ENCODE results near the gene LBHD2.
"Not testable (repeated sequence)": the region's sequence is repeated elsewhere in the genome, so short reads cannot be mapped to it uniquely, and the experiment has no call there.

LBHD2 gene
- total RNA-seq: 0 to 0.55 (median 0) reads per million in 17 experiments

DNA sequence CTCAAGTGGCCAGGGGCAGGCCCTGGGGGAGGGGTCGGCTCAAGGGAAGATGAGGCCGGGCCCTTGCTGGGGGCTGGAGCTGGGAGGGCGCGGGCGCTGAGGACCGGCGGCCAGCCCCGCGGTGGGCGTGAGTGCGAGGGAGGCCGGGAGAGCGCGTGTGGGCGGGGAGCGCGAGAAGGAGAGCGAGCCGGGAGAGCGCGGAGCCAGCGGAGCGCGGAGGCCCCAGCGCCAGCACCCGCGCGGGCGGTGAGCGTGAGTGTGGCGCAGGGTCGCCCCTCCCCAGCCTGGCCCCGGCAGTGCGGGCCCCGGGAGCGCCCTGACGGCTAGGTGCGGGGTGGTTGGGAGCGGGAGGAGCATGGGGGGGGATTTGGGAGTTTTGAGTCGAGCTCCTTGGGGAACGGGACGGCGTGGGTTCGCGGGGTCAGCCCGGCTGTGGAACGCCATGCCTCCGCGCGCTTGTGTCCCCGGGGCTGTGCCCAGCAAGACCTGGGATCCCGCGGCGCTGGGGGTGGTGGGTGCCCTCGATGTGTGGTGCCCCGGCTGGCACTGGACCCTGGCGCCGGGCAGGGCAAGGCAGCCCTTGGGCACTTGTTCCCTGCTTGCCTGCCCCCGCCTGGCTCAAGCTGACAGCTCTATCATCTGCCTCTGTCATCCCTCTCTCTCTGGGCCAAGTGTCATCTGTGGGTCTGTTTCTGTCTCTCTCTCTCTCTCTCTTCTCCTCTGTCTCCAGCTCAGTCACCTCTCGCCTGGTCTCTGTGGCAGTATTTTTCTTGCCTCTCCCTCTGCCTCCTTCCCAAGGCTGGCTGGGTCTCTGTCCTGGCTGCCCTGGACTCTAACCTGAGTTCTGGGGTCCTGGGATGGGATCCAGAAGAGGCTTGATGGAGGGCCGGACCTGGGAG lies at the start of gene LBHD2:
Gene LBHD2, plus strand, starts transcription at position 190 of the 899 bp plus-strand sequence. CDS start 1,803 bp downstream, outside the sequence.
- peak in 1 of 4 experiments; percentile 50 for DNase-seq

DNA sequence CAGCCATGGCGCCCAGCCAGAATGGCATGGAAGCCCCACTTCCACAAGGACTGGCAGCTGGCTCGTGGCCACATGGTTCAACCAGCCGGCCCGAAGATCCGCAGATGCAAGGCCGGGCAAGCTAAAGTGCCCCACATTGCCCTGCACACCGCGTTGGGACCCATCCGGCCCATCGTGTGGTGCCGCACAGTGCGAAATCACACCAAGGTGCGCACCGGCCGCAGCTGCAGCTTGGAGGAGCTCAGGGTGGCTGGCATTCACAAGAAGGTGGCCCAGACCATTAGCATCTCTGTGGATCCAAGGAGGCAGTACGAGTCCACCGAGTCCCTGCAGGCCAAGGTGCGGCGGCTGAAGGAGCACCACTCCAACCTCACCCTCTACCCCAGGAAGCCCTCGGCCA lies 42.5 kb upstream of the LBHD2 start:
- no peak for DNase-seq

DNA sequence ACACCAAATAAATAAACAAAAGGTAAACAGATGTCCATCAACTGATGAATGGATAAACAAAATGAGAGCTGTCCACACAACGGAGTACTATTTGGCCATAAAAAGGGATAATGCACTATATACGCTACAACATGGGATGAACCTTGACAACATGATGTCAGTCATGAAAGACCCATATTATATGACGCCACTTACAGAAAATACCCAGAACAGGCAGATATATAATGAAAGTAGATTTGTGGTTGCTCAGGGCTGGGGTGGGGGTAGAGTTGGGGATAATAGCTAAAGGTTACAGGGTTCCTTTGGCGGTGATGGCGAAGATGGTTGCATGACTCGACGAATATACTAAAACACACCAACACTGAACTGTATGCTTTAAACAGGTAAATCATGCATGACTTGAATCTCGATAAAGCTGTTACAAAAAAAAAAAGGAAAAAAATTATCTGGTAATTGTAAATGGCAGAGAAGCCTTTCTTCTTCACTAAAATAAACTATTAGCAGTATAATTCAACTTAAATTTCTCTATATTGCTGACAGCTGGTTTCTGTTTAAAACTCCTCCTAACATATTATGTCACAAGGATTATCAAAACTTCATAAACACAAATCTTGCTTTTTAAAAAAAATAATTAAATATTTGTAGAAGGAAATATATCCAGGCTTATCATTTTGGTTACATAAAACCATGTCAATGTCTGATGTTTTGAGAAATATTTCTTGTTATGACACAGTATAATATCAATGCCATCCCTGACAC lies 40.6 kb upstream of the LBHD2 start:
- no peak for DNase-seq

DNA sequence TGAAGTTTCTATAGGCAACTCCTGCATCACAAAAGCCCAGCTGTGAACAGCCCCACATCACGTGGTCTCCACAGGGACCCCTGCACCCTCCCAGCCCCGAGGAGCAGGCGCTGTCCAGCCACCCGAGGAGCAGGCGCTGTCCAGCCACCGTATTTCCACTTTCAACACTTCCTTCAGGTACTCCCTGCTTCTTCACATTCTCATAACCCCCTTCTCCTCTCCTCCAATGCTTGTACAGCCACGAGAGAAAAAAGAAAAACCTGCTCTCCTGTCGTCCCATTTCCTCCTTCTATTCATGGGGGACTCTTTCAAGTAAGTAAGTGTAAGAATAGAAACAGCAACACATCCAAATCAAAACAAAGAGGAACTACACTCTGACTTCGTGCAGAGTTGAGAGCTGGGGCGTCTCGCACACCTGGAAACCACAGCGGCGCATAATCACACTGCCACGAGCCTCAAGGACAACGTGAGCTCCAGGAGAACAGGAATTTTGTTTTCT lies 38.6 kb upstream of the LBHD2 start:
- DNase-seq: no peak

DNA sequence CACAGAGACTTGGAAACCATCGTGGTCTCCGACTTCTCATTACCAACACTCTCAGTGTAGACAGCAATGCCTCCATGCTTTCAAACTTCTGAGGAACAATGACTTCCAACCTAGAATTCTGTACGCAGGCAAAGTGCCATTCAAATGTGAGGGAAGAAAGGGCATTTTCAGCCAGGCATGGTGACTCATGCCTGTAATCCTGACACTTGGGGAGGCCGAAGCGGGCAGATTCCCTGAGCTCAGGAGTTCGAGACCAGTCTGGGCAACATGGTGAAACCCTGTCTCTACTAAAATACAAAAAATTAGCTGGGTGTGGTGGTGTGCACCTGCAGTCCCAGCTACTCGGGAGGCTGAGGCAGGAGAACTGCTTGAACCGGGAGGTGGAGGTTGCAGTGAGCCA lies 36.6 kb upstream of the LBHD2 start:
- DNase-seq: not testable (repeated sequence)

DNA sequence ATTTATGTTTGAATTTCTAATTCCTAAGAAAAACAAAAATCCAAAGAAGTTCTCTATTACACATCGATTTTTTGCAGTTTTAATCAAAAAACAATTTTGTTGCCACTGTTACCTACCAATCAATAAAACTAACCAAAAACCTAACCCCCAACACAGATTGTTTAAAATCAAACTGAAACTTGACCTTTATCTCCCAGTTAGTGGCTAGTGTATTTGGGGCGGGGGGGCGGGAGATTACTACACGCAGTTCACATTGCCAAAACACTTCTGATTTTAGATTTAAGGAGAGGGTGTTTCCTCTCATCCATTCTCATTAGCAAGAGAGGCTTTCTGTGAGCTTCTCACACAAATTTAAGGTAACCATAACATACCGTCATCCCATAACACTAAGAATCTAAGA lies 33.1 kb upstream of the LBHD2 start:
- no peak for DNase-seq

DNA sequence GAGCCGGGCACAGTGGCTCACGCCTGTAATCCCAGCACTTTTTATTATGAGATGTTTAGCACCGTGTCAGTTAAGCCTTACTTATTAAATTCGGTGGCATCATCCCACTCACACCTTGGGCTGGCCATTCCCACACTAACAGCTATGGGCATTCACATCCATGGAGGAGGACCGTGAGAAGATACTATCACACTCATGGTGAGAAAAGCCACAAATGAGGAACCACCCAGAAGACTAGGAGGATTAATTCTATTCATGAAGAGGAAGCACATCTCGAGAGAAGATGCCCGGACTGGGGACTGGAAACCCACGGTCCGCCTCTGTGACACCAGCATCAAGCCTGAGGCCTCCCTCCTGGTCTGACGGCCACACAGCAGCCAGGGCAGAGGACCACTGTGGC lies 31.6 kb upstream of the LBHD2 start:
- DNase-seq: peak; percentile 74 to 89 (median 86)

DNA sequence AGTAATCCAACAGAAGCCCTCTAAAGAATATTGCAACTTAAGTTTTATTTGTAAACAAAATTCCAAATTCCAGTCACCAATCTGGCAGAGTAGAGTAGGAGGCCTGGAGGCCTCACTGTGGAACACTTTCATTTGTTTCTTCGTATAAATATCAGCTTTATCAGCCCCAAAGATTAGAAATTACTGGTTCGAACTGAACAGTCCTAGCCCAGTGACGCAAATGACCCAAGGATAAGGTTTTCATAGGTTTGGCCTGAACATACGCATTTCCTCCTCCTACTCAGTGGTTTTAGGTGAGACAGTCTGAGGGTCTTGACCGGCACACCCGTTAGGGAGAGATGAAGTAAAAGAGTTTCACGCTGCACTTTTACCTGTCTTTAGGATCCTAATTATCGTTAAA lies 28.3 kb upstream of the LBHD2 start:
- no peak for DNase-seq

DNA sequence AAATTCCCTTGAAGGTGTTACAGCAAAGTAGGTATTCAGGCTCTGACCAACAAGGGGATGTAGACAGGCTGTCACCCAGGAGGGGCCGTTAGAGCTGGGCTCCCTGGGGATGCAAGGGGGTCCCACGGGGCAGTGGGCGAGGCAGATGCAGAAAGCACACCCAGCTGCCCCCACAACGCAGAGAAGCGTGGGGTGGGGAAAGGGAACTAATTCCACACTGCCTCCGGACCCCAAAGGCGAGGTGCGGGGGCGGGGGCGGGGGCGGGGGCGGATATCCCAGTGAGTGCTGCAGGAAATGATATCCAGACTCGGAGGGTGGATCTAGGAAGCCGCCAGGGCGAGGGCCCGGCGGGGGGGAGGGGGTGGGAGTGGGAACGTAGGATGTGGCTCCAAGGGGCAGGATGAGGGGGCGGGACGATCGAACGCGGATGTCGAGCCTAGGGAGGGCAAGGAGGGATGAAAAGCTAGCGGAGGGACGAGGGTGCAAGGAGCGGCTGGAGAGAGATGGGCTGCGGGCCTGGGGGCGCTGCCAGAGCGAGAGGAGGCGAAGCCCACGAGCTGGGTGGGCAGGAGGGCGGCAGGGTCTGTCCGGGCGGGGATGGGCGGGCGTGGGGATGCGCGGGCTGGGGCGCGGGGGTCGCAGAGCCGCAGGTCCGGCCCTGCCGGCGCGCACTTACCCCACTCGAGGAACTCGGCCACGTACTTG lies 27.5 kb upstream of the LBHD2 start:
- DNase-seq: no peak

DNA sequence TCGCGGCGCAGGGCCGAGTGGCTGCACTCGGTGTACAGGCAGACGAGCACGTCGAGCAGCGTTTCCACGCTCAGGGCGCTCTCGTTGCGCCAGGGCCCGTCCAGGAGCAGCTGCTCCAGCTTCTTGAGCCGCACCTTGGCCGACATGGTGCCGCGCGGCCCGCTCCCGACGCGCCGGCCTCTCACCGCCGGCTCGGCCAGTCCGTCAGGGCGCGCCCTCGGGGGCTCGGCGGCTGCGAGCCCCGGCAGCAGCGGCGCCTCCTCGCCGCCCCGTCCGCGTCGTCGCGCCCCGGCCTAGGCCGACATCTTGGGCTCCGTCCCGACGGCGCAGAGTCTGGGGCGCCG lies 27.0 kb upstream of the LBHD2 start:
- peak in 1 of 4 experiments; percentile 13 for DNase-seq

DNA sequence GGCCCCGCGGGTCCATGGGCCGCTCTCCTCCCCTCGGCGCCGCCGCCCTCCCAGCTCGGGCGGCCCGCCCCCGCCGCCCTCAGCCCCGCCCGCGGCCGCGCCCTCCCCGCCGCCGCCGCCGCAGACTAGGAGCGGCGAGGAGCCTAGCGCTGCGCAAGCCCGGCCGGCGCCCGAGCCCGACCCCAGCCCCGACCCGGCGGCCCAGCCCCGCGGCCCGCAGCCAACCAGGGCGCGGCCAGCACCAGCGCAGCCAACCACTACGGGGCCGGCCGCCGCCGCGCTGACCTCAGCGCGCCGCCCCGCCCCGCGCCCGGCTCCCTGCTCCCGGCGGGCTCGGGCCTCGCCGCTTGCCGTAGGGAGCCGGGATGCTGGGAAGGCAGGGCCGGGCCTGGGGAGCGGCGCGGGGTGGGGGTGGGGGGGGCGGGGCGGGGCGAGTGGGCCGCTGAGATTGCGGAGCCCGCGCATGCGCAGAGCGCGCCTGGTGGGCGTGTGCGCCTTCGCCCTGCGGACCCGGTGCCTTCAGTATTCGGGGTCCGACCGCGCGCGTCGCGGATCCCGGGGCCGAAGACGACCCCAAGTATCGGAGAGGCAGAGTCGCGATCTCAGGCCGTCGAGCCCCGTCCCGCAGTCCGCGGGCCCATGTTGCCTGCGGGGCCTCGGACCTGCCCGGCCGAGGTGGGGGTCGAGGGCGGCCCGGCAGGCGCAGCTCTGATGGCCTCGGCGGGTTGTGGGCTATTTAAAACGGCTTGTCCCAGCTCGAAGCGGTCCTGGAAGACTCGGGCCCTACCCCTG lies 26.4 kb upstream of the LBHD2 start, which contains the start of gene CDC42BPB:
Gene CDC42BPB, minus strand, starts transcription at position 178 of the 792 bp plus-strand sequence. CDS start 376 bp downstream, outside the sequence.
- peak; percentile 96 to 99 (median 97) for DNase-seq

DNA sequence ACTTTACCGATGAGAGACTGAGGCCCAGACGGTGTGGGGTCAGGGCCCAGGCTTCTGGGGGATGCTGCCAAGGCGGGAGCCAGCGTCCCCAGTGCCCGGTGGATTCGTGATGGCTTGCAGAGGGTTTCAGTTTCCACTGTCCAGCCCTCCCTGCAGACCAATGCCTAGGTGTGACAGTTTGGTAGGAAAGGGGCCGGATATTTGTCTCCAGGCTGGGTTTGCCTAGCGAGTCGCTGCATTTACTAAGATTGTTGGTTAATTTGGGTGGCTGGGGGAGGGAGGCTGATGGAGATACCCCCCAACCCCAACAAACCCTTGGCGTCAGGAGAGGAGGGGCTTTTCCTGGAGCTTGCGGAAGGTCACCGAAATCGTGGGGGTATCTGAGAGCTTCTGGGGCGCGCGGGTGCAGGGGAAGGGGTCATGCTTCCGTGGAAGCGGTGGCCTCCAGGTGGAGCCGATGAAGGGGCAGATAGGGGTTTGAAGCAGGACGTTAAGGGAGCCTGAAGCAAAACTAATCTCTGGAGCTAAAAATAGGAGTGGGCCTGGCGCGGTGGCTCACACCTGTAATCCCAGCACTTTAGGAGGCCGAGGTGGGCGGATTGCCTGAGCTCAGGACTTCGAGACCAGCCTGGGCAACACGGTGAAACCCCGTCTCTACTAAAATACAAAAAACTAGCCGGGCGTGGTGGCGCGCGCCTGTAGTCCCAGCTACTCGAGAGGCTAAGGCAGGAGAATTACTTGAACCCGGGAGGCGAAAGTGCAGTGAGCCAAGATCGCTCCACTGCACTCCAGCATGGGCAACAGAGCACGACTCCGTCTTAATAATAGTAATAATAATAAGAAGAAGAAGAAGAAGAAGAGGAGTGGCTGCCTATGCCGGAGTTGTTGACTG lies 25.6 kb upstream of the LBHD2 start:
- no peak for DNase-seq

DNA sequence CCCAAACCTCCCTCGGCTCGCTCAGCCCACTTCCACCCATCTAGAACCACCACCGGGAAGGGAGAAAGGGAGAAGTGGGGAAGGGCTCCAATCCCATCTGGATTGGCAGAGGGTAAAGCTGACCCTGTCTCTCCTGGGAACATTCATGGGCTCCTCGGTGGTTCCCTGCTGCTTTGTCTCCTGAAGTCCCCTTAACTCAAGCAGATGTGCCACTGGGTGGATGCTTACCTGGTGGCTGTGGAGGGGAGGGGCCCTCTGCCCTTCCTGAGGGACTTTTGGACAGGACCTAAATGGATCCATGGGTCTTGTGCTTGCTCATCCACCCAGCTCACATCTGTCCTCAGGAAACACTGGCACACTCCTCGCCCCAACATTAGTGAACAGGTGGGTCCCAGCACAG lies 24.5 kb upstream of the LBHD2 start:
- DNase-seq: no peak

DNA sequence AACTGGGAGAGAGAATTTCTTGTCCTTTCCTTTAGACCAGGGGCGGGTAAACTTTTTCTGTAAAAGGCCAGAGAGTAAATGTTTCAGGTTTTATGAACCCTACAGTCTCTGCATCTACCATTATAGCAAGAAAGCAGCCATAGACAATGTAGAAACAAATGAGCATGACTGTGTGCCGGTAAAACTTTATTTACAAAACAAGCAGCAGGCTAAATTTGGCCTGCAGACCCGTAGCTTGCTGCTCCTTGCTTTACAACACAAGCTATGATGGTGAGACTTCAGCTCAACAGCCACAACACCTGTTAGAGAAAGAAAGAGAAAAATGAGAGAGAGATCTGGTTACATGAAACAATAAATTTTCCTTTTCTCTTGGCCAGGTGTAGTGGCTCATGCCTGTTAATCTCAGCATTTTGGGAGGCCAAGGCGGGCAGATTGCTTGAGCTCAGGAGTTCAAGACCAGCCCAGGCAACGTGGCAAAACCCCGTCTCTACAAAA lies 22.5 kb upstream of the LBHD2 start:
- no peak for DNase-seq

DNA sequence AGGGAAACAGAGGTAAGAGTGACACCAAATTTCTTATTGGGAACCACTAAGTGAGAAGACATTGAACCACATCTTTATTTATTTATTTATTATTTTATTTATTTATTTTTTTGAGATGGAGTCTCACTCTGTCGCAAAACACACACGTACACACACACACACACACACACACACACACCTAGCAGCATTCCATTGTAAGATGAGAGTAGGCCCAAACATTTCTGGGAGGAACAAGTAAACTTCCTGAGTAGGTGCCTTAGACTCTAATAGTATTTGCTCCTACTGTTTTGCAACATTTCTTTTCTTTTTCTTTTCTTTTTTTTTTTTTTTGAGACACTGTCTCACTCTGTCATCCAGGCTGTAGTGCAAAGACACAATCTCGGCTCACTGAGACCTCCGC lies 19.6 kb upstream of the LBHD2 start:
- DNase-seq: no peak

DNA sequence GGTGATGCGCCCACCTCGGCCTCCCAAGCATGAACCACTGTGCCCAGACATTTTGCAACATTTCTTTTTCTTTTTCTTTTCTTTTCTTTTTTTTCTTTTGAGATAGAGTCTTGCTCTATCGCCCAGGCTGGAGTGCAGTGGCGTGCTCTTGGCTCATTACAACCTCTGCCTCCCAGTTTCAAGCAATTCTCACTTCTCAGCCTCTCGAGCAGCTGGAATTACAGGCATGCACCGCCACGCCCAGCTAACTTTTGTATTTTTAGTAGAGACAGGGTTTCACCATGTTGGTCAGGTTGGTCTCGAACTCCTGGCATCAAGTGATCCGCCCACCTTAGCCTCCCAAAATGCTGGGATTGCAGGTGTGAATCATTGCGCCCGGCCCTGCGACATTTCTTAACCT lies 19.0 kb upstream of the LBHD2 start:
- no peak for DNase-seq

DNA sequence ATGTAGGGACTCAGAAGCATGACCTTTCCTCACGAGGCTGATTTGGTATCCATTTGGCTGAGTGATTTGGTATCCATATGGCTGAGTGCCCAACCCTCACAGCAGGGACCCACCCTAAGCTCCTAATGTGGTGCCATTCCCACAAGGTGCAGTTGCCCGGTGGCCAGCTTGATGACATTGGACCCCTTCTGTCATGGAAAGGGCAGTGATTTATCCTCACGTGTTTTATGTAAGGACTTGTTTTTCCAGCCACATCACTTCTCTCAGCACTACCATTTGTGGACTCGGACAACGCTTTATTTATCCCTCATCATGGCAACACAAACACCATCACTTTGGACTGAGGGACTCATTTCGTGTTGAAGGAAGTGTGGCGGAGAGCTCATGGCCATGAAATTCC lies 18.1 kb upstream of the LBHD2 start:
- DNase-seq: no peak

DNA sequence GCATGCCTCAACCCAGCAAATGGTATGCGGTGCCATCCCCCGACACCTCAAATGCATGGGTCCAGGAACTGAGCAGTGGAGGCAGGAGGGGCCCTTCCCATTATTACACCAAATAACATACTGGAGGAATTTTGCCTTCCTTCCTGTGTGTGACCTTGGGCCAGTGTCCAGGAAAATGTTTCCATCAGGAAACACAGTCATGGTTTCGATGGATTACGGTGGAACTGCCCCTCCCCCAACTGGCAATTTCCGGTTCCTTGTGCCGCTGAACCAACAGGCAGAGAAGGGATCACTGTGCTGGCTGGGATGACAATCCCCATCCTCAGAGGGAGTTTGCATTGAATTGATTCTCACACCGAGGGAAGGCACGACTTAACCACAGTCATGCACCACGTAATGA lies 17.6 kb upstream of the LBHD2 start:
- no peak for DNase-seq

DNA sequence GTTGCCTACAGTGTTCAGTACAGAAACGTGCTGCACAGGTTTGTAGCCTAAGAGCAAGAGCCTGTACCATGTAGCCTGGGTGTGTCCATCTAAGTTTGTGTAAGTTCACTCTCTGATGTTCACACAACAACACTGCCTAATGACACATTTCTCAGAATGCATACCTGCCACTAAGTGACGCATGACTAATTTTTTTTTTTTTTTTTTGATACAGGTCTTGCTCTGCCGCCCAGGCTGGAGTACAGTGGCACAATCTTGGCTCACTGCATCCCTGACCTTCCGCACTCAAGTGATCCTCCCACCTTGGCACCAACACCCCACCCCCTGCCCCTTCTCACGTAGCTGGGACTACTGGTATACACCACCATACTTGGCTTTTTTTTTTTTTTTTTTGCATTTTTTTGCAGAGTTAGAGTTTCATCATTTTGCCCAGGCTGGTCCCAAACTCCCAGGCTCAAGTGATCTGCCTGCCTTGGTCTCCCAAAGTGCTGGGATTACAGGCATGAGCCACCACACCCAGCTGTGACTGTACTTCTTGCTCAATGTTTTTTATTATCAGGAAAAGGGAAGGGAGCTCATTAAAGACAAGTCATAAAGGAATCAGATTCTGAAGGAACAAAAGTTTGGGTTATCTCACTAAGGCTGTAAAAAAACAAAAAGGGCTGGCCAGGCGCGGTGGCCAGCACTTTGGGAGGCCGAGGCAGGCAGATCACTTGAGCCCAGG lies 16.6 kb upstream of the LBHD2 start:
- DNase-seq: peak in 2 of 4 experiments; percentile 30 to 34
